WERI-Rb-1 (cell line): Measurements from ENCODE around the gene PDGFA.

Experiments
- DNase-seq: peaks from one replicate; pipeline ENCODE4 v3.0.0-alpha.2; 2020
- H3K27ac ChIP-seq: fragments of 250-450 bp; sonication (Bioruptor Pico); 2 replicates; pipeline ENCODE4 v1.5.1; 2020; ENCODE audit warnings: mild to moderate bottlenecking, moderate library complexity
- H3K27me3 ChIP-seq: fragments of 250-450 bp; sonication (Bioruptor Pico); 2 replicates; pipeline ENCODE4 v1.5.1; 2021; ENCODE audit warnings: mild to moderate bottlenecking, low read depth, moderate library complexity; ENCODE audit not compliant: insufficient read depth, severe bottlenecking
- H3K36me3 ChIP-seq: fragments of 250-450 bp; sonication (Bioruptor Pico); 2 replicates; pipeline ENCODE4 v1.5.1; 2020; ENCODE audit warnings: mild to moderate bottlenecking, moderate library complexity
- H3K4me3 ChIP-seq: 2 replicates; pipeline ENCODE4 v1.5.1; 2011; ENCODE audit warnings: low read depth, mild to moderate bottlenecking, control low read depth, low read length
- H3K9me3 ChIP-seq: fragments of 250-450 bp; sonication (Bioruptor Pico); 2 replicates; pipeline ENCODE4 v1.5.1; 2021; ENCODE audit warnings: mild to moderate bottlenecking, moderate library complexity; ENCODE audit not compliant: severe bottlenecking
- TF ChIP-seq, protein P1 (sequence below): IDR thresholded peaks from 2 replicates; pipeline ENCODE4 v1.5.1; 2011; ENCODE audit warnings: low read depth, mild to moderate bottlenecking, control low read depth, inconsistent platforms, low read length

Gene PDGFA

DNA sequence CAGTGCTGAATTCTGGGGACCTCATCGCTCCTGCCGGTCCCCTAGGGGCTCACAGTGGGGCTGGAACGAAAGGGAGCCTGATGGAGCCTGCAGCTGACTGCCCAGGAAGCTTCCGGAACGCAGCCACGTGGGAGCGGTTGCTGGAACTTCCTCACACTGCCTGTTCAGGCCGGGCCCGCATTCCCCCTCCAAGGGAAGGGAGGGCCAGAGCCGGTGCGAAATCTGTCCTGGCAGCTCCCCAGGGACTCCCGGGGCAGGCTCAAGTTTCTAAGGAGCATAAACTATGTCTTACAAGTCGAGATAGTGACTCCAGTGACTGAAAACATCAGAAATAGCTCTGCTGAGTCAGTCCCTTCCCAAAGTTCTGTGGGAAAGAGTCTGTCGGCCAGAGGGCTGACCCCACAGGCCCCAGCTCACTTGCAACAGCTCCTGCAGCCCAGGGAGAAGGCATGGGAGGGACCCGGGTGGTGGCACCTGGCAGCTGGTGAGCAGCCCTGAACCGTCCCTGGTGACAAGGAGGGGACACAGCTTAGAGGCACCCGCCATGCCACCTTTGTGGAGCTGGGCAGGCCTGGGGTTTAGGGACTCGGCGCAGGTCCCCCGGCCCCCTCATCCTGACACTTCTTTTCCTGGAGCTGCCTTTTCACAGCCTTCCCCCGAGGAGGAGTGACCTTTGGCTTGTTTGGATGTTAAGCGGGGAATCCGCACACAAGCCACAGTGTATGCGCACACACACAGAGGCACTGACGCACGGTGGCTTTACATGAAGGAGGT lies 47.6 kb downstream of the PDGFA start:
- Histone ChIP-seq H3K27me3 (no peaks in the 10 kb centered on the region), H3K4me3 (no peak overlapping the region), H3K27ac (no peak overlapping the region), H3K36me3 (no peaks in the 10 kb centered on the region), H3K9me3 (no peaks in the 10 kb centered on the region)
- TF ChIP-seq, protein P1, sequence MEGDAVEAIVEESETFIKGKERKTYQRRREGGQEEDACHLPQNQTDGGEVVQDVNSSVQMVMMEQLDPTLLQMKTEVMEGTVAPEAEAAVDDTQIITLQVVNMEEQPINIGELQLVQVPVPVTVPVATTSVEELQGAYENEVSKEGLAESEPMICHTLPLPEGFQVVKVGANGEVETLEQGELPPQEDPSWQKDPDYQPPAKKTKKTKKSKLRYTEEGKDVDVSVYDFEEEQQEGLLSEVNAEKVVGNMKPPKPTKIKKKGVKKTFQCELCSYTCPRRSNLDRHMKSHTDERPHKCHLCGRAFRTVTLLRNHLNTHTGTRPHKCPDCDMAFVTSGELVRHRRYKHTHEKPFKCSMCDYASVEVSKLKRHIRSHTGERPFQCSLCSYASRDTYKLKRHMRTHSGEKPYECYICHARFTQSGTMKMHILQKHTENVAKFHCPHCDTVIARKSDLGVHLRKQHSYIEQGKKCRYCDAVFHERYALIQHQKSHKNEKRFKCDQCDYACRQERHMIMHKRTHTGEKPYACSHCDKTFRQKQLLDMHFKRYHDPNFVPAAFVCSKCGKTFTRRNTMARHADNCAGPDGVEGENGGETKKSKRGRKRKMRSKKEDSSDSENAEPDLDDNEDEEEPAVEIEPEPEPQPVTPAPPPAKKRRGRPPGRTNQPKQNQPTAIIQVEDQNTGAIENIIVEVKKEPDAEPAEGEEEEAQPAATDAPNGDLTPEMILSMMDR, result no peak
- DNase-seq, result no peak

DNA sequence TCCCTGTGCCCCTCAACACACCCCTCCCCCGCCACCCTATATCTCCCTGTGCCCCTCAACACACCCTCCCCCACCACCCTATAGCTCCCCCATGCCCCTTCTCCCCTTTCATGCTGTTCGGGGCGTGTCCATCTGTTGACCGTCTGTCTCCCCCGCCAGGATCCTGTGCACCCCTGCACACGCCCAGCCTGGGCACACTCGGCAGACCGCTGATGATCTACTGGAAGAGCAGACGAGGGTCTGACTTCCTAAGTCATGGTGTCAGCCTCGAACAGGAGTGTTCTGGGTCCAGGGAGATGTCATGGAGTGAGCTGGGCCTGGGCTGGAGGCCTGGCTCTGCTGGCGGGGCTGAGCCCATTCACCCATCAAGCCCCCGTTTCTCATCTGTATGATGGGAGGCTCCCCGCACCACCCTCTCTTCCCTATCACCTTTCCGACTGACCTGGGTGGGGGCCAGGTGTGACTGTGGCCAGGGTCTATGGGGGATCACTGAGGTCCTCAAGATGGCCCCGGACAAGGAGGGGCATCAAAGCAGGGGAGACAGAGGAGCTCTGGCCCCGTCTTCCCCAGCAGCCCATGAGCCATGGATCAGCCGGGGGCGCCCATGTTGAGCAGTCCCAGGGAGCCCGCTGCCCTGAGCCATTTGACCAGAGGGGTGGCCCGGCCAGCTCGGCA lies 48.3 kb downstream of the PDGFA start:
- TF ChIP-seq, protein P1, result no peak
- no peak overlapping the region for H3K4me3 ChIP-seq
- no peak overlapping the region for H3K27ac ChIP-seq
- no peaks in the 10 kb centered on the region for H3K9me3 ChIP-seq
- DNase-seq, result no peak
- H3K36me3 ChIP-seq, result no peaks in the 10 kb centered on the region
- no peaks in the 10 kb centered on the region for H3K27me3 ChIP-seq

DNA sequence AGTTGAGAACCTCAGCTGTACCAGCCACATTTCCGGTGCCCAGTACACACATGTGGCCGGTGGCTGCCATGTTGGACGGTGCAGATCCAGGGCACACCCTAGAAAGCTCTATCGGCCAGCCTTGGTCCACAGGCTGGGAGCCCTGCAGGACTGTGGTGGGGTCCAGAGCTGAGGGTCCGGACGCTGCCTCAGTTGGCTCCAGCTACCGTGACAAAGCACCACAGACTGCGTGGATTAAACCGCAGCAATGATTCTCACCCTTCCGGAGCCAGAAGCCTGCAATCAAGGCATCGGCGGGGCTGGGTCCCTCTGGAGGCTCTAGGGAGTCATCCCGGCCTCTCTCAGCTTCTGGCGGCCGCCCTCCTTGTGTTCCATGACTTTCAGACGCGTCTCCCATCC lies 50.1 kb downstream of the PDGFA start:
- TF ChIP-seq, protein P1, result no peak

DNA sequence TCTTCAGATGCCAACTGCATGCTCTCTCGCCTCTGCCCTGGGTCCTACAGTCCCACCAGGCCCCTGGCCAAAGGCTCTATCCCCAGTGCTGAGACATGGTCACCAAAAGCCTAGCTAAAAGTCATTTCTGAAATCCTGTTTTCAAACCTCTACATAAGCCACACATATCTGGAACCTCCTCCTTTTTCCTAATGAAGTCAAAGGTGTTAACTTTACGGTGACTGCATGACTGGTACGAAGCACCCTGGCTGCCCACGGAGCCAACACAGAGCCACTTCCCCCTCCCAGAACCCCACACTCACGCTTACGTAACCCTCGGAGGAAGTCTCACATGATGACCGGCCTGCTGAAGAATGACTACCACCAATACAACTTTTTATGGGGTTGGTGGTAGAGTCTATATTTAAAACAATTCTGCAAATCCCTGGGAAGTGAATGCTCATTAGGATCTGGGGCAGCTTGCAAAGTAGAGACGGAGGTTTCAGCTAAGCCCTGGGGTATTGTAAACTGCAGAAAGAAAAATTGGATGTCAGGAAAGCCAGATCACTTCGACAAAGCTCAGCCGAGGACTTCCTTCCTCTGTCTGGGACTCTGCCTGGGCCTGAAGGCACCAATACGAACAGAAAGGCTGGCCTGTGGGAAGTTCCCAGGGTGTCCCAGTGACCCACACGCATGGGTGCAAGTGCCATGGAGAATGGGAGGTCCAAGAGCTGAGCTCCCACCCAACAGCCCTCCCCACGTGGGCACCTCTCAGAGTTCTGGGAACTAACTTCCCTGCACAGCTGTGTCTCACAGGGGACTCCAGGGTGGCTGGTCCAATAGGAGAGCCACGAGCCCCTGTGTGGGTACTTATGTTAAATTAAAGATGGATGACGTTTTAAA lies 50.7 kb downstream of the PDGFA start:
- H3K4me3 ChIP-seq, result no peak overlapping the region
- H3K27me3 ChIP-seq, result no peaks in the 10 kb centered on the region
- H3K27ac ChIP-seq, result no peak overlapping the region
- H3K9me3 ChIP-seq, result no peaks in the 10 kb centered on the region
- H3K36me3 ChIP-seq, result no peaks in the 10 kb centered on the region
- DNase-seq, result no peak
- TF ChIP-seq, protein P1, result no peak

More for the DNA sequence above, 50.1 kb downstream of the PDGFA start:
- H3K9me3 ChIP-seq, result no peaks in the 10 kb centered on the region
- H3K27ac ChIP-seq, result no peak overlapping the region
- H3K27me3 ChIP-seq, result no peaks in the 10 kb centered on the region
- H3K36me3 ChIP-seq, result no peaks in the 10 kb centered on the region
- DNase-seq, result no peak
- H3K4me3 ChIP-seq, result no peak overlapping the region

DNA sequence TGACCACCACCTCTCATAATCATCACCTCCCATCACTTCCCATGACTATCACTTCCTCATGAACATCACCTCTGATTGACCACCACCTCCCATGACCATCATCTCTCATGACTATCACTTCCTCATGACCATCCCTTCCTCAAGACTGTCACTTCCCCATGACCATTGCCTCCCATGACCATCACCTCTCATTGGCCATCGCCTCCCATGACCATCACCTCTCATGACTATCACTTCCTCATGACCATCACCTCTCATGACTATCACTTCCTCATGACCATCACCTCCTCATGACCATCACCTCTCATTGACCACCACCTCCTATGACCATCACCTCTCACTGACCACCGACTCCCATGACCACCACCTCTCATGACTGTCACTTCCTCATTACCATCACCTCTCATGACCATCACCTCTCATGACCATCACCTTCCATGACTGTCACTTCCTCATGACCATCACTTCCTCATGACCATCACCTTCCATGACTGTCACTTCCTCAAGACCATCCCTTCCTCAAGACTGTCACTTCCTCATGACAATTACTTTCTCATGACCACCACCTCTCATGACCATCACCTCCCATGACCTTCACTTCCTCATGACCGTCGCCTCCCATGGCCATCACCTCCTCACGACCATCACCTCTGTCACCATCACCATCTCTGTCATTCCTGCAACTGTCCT lies 51.6 kb downstream of the PDGFA start:
- H3K9me3 ChIP-seq, result no peaks in the 10 kb centered on the region
- H3K27ac ChIP-seq, result no peak overlapping the region
- H3K27me3 ChIP-seq, result no peaks in the 10 kb centered on the region
- H3K36me3 ChIP-seq, result no peaks in the 10 kb centered on the region
- H3K4me3 ChIP-seq, result no peak overlapping the region
- no peak for DNase-seq
- TF ChIP-seq, protein P1, result no peak
